ENCODE results near the gene NHSL2. TPM values are rescaled to one million over a fixed set of nuclear protein-coding genes. Genes with fewer than 3 reads are reported as not detected.

NHSL2 gene
- total RNA-seq, 1 donor from 2014 or later = 0.07 TPM

- no peak overlapping the region for H3K4me3 Mint-ChIP-seq
- no peaks in the 10 kb centered on the region for H3K36me3 Mint-ChIP-seq (ENCODE audit: low read depth)
- no peak for DNase-seq
- intact Hi-C loops (cut with micrococcal nuclease) = no loop called here
- peaks cover 46% of the 10 kb centered on the region for H3K27me3 Mint-ChIP-seq
- H3K4me1 Mint-ChIP-seq = no peaks in the 10 kb centered on the region
- H3K9me3 Mint-ChIP-seq = no peaks in the 10 kb centered on the region
- no peak overlapping the region for H3K27ac Mint-ChIP-seq
Measured at GRCh38 chrX:71911731-71912050, 1.0 kb downstream of the NHSL2 start.

GRCh38 chrX:71912156-71912555 is 1.5 kb downstream of the NHSL2 start:
- H3K9me3 Mint-ChIP-seq = no peaks in the 10 kb centered on the region
- DNase-seq = no peak
- no peak overlapping the region for H3K27ac Mint-ChIP-seq
- H3K4me3 Mint-ChIP-seq = no peak overlapping the region
- H3K27me3 Mint-ChIP-seq = peaks cover 46% of the 10 kb centered on the region
- intact Hi-C loops (cut with micrococcal nuclease) = no loop called here
- H3K36me3 Mint-ChIP-seq (ENCODE audit: low read depth) = no peaks in the 10 kb centered on the region
- no peaks in the 10 kb centered on the region for H3K4me1 Mint-ChIP-seq

DNA sequence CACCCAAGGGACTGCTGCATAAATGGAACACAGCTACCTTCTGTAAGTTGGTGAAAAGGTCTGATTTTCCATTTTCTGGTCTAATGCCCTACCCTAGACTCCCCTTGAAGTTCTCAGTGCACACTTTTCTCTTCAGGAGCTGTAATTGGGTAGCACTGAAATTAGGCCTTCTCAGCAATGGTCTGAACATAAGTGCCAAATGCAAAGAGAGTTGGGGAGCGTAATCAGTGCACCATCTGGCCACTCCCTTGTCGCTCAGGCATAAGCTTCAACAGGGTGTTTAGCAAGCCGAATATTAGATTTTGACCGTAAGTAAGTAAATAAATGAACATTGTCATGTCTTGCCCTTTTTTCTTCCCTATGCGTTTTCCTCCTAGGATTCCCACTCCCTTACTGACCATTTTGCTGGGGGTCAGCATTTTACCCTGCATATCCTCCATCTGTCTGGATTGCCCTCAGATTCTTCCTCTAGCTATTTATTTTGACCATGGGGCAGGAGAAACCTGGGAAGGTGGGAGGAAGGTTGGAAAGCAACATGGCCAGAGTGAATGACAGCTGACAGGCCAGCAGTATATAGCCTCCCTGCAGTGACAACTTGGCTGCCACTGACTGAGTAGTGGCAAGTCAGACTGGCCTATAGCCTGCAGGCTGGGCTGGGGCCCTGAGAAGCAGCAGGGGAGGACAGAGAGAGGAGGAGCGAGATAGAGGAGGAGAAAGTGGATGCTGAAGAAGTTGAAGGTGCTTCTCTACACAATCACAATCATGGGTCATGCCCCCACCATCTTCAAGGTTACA is 2.7 kb downstream of the NHSL2 start:
- DNase-seq = no peak
- intact Hi-C loops (cut with micrococcal nuclease) = no loop called here
- Mint-ChIP-seq H3K4me3 (no peak overlapping the region), H3K9me3 (no peaks in the 10 kb centered on the region), H3K36me3 (ENCODE audit: low read depth) (no peaks in the 10 kb centered on the region), H3K27me3 (peaks cover 42% of the 10 kb centered on the region), H3K27ac (no peak overlapping the region), H3K4me1 (no peaks in the 10 kb centered on the region)

GRCh38 chrX:71917621-71918343 is 7.1 kb downstream of the NHSL2 start:
- no peaks in the 10 kb centered on the region for H3K36me3 Mint-ChIP-seq (ENCODE audit: low read depth)
- no peaks in the 10 kb centered on the region for H3K9me3 Mint-ChIP-seq
- no peak overlapping the region for H3K4me3 Mint-ChIP-seq
- no peaks in the 10 kb centered on the region for H3K4me1 Mint-ChIP-seq
- peaks cover 20% of the 10 kb centered on the region for H3K27me3 Mint-ChIP-seq
- intact Hi-C loops (cut with micrococcal nuclease) = no loop called here
- DNase-seq = no peak
- no peak overlapping the region for H3K27ac Mint-ChIP-seq

DNA sequence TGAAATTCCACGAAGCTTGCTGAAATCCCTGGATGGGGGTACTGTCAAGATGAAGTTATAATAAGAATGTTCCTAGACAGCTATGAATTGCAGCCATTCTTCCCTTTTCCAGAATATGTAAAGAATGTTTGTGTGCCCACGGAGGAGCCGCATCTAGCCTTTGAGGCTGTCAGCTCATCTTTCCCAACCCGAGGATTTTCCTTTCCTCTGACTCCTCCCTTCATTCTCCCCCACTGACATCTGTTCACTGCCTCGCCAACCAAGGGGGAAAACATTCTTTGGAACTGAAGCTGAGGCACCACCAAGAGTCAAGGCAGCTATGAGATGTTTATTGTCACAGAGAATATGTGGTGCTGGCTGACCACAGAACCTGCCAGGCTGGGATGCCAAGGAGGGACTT is 8.8 kb downstream of the NHSL2 start:
- H3K36me3 Mint-ChIP-seq (ENCODE audit: low read depth) = no peaks in the 10 kb centered on the region
- H3K4me1 Mint-ChIP-seq = no peaks in the 10 kb centered on the region
- H3K9me3 Mint-ChIP-seq = no peaks in the 10 kb centered on the region
- H3K27me3 Mint-ChIP-seq = peaks cover 12% of the 10 kb centered on the region
- no peak for DNase-seq
- intact Hi-C loops (cut with micrococcal nuclease) = no loop called here
- no peak overlapping the region for H3K4me3 Mint-ChIP-seq
- no peak overlapping the region for H3K27ac Mint-ChIP-seq

GRCh38 chrX:71919886-71920285 is 9.2 kb downstream of the NHSL2 start:
- H3K4me3 Mint-ChIP-seq = no peak overlapping the region
- no peaks in the 10 kb centered on the region for H3K36me3 Mint-ChIP-seq (ENCODE audit: low read depth)
- H3K27ac Mint-ChIP-seq = no peak overlapping the region
- intact Hi-C loops (cut with micrococcal nuclease) = no loop called here
- no peak for DNase-seq
- H3K27me3 Mint-ChIP-seq = peaks cover 11% of the 10 kb centered on the region
- H3K4me1 Mint-ChIP-seq = no peaks in the 10 kb centered on the region
- no peaks in the 10 kb centered on the region for H3K9me3 Mint-ChIP-seq

DNA sequence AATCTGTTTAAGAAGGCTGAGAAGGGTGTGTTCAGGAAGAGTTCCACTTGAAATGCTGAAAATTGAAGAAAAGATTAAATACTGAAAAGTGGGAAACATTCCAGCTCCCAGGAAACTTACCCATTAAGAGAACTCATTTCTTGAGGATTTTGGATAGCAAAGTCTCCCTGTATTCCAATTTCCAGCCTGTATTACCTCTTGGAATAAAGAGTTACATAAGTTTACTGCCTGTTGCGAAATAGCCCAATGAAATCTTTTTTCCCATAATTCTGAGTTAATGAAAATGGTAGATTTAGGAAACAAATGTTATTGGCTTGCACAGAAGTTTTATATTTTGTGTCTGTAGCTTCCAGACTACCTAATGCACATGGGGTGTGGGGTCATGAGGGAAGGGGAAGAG is 12.0 kb downstream of the NHSL2 start:
- H3K4me3 Mint-ChIP-seq = no peak overlapping the region
- no peaks in the 10 kb centered on the region for H3K4me1 Mint-ChIP-seq
- H3K9me3 Mint-ChIP-seq = no peaks in the 10 kb centered on the region
- no peaks in the 10 kb centered on the region for H3K36me3 Mint-ChIP-seq (ENCODE audit: low read depth)
- H3K27ac Mint-ChIP-seq = no peak overlapping the region
- intact Hi-C loops (cut with micrococcal nuclease) = no loop called here
- DNase-seq = no peak
- peaks cover 7% of the 10 kb centered on the region for H3K27me3 Mint-ChIP-seq

- Mint-ChIP-seq H3K9me3 (no peaks in the 10 kb centered on the region), H3K4me1 (no peaks in the 10 kb centered on the region), H3K36me3 (ENCODE audit: low read depth) (no peaks in the 10 kb centered on the region), H3K27ac (no peak overlapping the region), H3K4me3 (no peak overlapping the region), H3K27me3 (peaks cover 7% of the 10 kb centered on the region)
- intact Hi-C loops (cut with micrococcal nuclease) = no loop called here
- DNase-seq = no peak
Measured at GRCh38 chrX:71923516-71923915, 12.9 kb downstream of the NHSL2 start.

DNA sequence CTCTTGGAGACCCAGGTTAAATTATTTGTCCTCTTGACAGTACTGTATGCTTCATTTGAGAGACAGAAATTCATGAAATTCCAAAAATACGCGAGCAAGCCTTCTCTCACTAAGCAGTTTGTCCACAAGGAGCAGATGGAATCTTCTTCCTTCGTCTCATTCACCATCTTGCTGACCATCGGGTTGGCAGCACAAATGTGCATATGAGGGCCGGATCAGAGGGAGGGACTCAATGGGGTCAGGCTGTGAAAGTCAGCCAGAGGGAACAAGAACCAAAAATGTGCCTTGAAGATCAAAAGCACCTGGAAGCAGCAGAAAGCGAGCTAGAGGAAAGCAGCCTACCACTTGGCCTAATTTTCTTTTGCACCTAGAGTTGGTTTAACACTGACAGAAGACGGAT is 16.4 kb downstream of the NHSL2 start:
- H3K27me3 Mint-ChIP-seq = peaks cover 9% of the 10 kb centered on the region
- H3K4me3 Mint-ChIP-seq = no peak overlapping the region
- intact Hi-C loops (cut with micrococcal nuclease) = no loop called here
- no peak overlapping the region for H3K27ac Mint-ChIP-seq
- H3K9me3 Mint-ChIP-seq = no peaks in the 10 kb centered on the region
- DNase-seq = no peak
- H3K4me1 Mint-ChIP-seq = no peaks in the 10 kb centered on the region
- H3K36me3 Mint-ChIP-seq (ENCODE audit: low read depth) = no peaks in the 10 kb centered on the region

DNA sequence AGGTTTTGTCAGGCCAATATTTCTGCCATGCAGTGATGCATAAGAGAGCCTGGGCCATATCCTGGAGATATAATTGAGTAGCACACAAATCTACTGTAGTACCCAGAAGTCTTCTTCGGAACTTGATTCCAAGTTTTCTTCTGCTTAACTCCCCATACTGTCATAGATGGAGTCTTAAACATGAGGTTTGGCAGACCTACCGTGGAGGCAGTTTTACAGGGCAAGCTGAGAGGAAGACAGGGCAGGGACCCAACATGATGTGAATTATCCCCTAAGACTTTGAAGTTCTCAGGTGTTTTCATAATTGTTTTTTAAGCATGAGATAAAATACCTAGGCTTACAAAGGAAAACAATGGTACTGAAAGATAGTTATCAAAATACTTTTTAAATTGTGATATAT is 18.2 kb downstream of the NHSL2 start:
- intact Hi-C loops (cut with micrococcal nuclease) = no loop called here
- no peaks in the 10 kb centered on the region for H3K36me3 Mint-ChIP-seq (ENCODE audit: low read depth)
- no peaks in the 10 kb centered on the region for H3K4me1 Mint-ChIP-seq
- H3K4me3 Mint-ChIP-seq = no peak overlapping the region
- no peak for DNase-seq
- peaks cover 5% of the 10 kb centered on the region for H3K27me3 Mint-ChIP-seq
- no peaks in the 10 kb centered on the region for H3K9me3 Mint-ChIP-seq
- no peak overlapping the region for H3K27ac Mint-ChIP-seq

DNA sequence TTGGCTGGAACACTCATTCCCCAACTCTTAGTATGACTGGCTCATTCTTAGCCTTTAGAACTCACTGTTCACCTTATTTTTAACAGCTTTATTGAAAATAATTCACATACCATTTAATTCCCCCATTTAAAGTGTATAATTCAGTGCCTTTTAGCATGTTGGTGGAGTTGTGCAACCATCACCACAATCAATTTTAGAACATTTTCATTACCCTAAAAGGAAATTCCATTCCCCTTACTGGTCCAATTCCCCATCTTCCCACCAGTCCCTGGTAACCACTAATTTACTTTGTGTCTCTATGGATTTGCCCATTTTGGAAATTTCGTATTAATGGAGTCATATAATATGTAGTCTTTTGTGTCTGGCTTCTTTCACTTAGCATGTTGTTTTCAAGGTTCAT is 19.7 kb downstream of the NHSL2 start:
- Mint-ChIP-seq H3K9me3 (no peaks in the 10 kb centered on the region), H3K4me1 (no peaks in the 10 kb centered on the region), H3K27ac (no peak overlapping the region), H3K27me3 (peaks cover 6% of the 10 kb centered on the region), H3K36me3 (ENCODE audit: low read depth) (no peaks in the 10 kb centered on the region), H3K4me3 (no peak overlapping the region)
- intact Hi-C loops (cut with micrococcal nuclease) = no loop called here
- no peak for DNase-seq

- Mint-ChIP-seq H3K4me3 (no peak overlapping the region), H3K27me3 (peaks cover 6% of the 10 kb centered on the region), H3K4me1 (no peaks in the 10 kb centered on the region), H3K9me3 (no peaks in the 10 kb centered on the region), H3K36me3 (ENCODE audit: low read depth) (no peaks in the 10 kb centered on the region), H3K27ac (no peak overlapping the region)
- DNase-seq = no peak
- intact Hi-C loops (cut with micrococcal nuclease) = no loop called here
Measured at GRCh38 chrX:71935476-71935875, 24.8 kb downstream of the NHSL2 start.

DNA sequence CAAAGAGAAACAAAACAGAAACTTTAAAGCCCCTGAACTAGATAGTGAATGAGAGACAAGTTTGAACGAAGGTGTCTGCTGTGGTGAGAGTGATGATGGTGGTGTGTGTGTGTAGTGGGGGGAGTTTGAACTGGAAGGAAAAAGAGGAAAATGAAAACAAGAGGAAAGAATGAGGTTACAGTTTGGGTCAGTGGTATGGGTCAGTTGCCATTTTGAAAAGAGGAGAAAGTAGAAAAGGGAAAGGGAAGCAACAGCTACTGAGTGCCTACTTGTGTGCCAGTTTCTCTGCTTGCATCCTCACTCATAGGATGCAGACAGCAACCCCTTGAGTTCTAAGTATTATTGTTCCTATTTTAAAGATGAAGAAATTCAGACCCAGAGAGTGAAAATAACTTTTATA is 26.0 kb downstream of the NHSL2 start:
- Mint-ChIP-seq H3K27me3 (peaks cover 5% of the 10 kb centered on the region), H3K27ac (no peak overlapping the region), H3K36me3 (ENCODE audit: low read depth) (no peaks in the 10 kb centered on the region), H3K4me3 (no peak overlapping the region), H3K9me3 (no peaks in the 10 kb centered on the region), H3K4me1 (no peaks in the 10 kb centered on the region)
- DNase-seq = no peak
- intact Hi-C loops (cut with micrococcal nuclease) = no loop called here

DNA sequence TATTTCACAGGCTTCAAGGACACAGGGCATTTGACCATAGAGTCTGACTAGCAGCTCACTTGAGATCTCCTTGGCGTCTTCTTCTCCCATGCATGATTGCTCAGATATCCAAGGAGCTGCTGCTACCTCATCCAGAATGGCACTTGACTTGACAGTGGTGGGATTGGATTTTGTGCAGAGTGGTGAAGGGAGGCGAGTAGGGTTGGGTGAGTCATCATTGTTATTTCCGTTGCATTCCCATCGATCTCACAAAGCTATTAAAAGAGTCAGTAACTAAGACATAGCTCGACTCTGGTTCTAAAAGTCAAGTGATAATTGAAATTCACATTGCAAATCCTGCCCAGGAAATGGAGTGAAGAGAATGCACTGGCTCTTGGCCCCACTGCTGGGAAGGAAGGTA is 27.7 kb downstream of the NHSL2 start:
- intact Hi-C loops (cut with micrococcal nuclease) = no loop called here
- Mint-ChIP-seq H3K27me3 (peaks cover 9% of the 10 kb centered on the region), H3K9me3 (no peaks in the 10 kb centered on the region), H3K27ac (no peak overlapping the region), H3K4me1 (no peaks in the 10 kb centered on the region), H3K4me3 (no peak overlapping the region), H3K36me3 (ENCODE audit: low read depth) (no peaks in the 10 kb centered on the region)
- DNase-seq = no peak

DNA sequence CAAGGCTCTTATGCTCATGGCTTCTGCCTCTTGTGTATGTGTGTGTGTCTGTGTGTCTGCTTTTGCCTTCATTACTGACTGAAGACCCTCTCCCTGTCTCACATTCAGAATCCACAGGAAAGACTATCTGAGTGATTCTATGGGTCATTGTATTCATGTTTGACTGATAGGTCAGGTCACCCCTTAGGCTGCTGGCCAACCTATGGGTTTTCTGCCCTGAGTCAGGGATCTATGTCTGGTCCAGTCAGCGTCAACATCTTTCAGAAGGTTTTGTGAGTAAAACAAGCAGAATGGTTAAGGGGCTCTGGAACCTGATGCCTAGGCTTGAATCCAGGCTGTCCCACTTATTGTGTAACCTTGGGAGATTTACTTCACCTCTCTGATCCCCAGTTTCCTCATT is 30.5 kb downstream of the NHSL2 start:
- Mint-ChIP-seq H3K27me3 (peaks cover 9% of the 10 kb centered on the region), H3K4me1 (no peaks in the 10 kb centered on the region), H3K4me3 (no peak overlapping the region), H3K27ac (no peak overlapping the region), H3K9me3 (no peaks in the 10 kb centered on the region), H3K36me3 (ENCODE audit: low read depth) (no peaks in the 10 kb centered on the region)
- intact Hi-C loops (cut with micrococcal nuclease) = no loop called here
- no peak for DNase-seq

Data from activated CD4-positive, alpha-beta T cell treated with anti-CD3 and anti-CD28 coated beads, Interleukin-2, amount 10 ng/mL, durations not matched to agents 24 days and 14 days (primary cell).